ENCODE measurements around the gene CD19.
A peak's percentile ranks its signal among the peaks of the same experiment; 100 is the strongest.
"Not testable (repeated sequence)": the region's sequence is repeated elsewhere in the genome, so short reads cannot be mapped to it uniquely, and the experiment has no call there.

CD19 gene

DNA sequence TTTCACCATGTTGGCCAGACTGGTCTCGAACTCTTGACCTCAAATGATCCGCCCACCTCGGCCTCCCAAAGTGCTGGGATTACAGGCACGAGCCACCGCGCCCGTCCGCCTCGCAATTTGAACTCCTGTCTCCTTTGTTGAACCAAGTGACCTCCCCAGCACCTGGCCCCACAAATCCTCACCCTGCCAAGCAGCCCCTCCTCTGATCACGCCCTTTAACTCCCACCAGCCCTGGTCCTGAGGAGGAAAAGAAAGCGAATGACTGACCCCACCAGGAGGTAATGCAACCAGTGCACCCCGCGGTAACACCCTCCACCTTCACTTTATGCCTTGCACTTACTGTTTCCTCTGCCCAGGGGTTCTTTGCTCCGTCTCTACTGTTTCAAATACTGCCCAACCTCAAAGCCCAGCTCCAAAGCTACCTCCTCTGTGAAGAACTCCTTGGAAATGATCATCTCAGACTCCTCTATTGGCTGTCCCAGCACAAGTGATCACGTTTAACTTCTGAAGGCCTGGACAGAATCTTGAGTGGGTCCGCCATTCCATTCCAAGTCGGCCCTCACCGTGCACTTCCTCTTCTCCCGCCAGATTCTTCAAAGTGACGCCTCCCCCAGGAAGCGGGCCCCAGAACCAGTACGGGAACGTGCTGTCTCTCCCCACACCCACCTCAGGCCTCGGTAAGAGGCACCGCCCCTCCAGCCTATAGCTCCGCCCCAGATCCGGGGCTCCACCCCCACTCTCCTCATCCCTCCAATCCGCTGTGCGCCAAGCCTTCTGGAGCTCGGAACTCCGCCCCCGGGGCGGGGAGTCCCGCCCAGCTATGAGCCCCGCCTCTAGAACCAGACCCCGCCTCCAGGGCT is 4.4 kb downstream of the CD19 start:
- H3K4me3 ChIP-seq (ENCODE audit: low read depth, low read length): no peak overlapping the region
- DNase-seq (ENCODE audit: low read depth): peak; percentile 92
- TF ChIP-seq, protein P1, sequence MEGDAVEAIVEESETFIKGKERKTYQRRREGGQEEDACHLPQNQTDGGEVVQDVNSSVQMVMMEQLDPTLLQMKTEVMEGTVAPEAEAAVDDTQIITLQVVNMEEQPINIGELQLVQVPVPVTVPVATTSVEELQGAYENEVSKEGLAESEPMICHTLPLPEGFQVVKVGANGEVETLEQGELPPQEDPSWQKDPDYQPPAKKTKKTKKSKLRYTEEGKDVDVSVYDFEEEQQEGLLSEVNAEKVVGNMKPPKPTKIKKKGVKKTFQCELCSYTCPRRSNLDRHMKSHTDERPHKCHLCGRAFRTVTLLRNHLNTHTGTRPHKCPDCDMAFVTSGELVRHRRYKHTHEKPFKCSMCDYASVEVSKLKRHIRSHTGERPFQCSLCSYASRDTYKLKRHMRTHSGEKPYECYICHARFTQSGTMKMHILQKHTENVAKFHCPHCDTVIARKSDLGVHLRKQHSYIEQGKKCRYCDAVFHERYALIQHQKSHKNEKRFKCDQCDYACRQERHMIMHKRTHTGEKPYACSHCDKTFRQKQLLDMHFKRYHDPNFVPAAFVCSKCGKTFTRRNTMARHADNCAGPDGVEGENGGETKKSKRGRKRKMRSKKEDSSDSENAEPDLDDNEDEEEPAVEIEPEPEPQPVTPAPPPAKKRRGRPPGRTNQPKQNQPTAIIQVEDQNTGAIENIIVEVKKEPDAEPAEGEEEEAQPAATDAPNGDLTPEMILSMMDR (IDR thresholded peaks at IDR 0.05; ENCODE audit: insufficient read depth, low read depth, low read length, missing control alignments): no peak

DNA sequence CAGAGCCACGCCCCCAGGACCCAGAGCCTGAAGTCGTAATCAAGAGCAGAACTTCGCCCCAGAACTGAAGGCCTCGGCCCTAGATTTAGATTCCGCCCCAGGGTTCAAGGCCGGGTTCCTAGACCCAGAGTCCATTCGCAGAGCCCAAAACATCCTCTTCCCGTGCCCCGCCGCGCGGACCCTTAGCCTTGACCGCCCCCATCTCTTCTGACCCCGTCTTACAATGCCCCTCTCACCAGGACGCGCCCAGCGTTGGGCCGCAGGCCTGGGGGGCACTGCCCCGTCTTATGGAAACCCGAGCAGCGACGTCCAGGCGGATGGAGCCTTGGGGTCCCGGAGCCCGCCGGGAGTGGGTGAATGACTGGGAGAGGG is 5.0 kb downstream of the CD19 start:
- TF ChIP-seq, protein P1 (IDR thresholded peaks at IDR 0.05; ENCODE audit: insufficient read depth, low read depth, low read length, missing control alignments): no peak
- DNase-seq (ENCODE audit: low read depth): no peak
- H3K4me3 ChIP-seq (ENCODE audit: low read depth, low read length): no peak overlapping the region

DNA sequence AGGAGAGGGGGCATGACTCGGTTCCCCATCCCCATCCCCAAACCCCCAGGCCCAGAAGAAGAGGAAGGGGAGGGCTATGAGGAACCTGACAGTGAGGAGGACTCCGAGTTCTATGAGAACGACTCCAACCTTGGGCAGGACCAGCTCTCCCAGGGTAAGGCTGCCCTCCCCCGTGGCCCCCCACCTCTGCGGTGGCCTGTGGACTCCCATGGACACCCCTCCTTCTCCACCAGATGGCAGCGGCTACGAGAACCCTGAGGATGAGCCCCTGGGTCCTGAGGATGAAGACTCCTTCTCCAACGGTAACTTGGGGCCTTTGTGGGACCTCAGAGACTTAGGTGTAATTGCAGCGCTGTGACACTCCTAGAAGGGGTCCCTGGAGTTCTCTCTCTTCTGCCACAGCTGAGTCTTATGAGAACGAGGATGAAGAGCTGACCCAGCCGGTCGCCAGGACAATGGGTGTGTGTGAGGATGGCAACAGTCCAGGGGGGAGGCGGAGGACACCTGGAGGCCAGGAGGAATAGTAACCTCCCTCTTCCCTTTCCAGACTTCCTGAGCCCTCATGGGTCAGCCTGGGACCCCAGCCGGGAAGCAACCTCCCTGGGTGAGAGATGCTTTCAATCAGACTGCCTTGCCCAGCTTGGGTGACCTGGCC is 5.6 kb downstream of the CD19 start:
- DNase-seq (ENCODE audit: low read depth): no peak
- no peak overlapping the region for H3K4me3 ChIP-seq (ENCODE audit: low read depth, low read length)
- TF ChIP-seq, protein P1 (IDR thresholded peaks at IDR 0.05; ENCODE audit: insufficient read depth, low read depth, low read length, missing control alignments): no peak

DNA sequence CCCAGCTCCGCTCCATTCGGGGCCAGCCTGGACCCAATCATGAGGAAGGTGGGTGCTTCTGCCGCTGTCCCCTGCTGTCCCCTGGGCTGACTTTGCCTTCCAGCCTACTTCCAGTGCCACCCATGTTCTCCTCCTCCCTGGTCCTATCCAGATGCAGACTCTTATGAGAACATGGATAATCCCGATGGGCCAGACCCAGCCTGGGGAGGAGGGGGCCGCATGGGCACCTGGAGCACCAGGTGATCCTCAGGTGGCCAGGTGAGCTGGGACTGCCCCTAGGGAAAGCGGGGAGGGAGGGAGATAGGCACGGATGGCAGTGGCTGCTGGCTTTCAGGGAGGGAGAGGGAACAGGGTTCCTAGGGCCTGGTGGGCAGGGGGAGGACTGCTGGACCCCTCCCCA is 7.0 kb downstream of the CD19 start:
- no peak for DNase-seq (ENCODE audit: low read depth)
- TF ChIP-seq, protein P1 (IDR thresholded peaks at IDR 0.05; ENCODE audit: insufficient read depth, low read depth, low read length, missing control alignments): no peak
- H3K4me3 ChIP-seq (ENCODE audit: low read depth, low read length): no peak overlapping the region

DNA sequence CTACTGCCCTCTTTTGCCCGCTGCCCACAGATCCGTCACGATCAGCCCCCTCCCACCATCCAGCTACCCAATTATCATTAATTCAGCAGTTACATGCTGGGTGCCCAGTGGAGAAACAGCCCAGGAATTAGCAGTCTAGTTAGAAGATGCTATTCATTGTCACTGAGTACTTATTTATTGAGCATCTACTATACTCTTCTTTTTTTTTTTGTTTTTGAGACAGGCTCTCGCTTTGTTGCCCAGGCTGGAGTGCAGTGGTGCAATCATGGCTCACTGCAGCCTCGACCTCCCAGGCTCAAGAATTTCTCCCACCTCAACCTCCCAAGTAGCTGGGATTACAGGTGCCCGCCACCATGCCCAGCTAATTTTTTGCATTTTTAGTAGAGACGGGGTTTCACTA is 8.1 kb downstream of the CD19 start:
- not testable (repeated sequence) for DNase-seq (ENCODE audit: low read depth); H3K4me3 ChIP-seq (ENCODE audit: low read depth, low read length)

DNA sequence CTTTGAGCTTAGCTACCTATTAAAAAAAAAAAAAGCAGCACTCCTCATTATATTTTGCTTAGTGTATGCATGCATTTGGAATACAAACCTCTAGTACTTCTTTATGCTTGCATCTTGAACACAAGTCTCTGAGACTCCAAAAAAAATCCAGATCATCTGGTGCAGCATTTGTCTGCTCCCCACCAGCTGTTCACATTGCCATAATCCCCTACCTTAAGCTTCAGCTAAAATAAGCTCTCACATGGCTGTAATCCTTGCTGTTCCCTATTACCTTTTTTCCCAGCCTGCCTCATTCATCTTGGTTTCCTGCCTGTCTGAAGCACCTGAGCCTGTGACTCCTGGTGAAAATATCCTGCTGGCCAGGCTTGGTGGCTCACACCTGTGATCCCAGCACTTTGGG is 11.5 kb downstream of the CD19 start:
- TF ChIP-seq, protein P1 (IDR thresholded peaks at IDR 0.05; ENCODE audit: insufficient read depth, low read depth, low read length, missing control alignments): no peak
- no peak overlapping the region for H3K4me3 ChIP-seq (ENCODE audit: low read depth, low read length)
- DNase-seq (ENCODE audit: low read depth): no peak

DNA sequence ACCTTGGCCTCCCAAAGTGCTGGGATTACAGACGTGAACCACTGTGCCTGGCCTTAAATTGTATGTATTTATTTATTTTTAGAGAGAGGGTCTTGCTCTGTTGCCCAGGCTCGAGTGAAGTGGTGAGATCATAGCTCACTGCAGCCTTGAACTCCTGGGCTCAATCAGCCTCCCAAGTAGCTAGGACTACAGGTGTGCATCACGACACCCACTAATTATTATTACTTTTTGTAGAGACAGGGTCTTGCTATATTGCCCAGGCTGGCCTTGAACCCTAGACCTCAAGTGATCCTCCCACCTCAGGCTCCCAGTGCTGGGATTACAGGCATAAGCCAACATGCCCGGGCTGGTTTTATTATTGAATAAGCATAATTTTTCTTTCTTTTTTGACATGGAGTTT is 14.9 kb downstream of the CD19 start:
- no peak overlapping the region for H3K4me3 ChIP-seq (ENCODE audit: low read depth, low read length)
- DNase-seq (ENCODE audit: low read depth): no peak
- TF ChIP-seq, protein P1 (IDR thresholded peaks at IDR 0.05; ENCODE audit: insufficient read depth, low read depth, low read length, missing control alignments): no peak
